SK-N-SH (cell line): ENCODE results near the gene DMD.

Source experiments
- ELF1 ChIP-seq: IDR thresholded peaks from 2 replicates; pipeline ENCODE4 v1.4.0; 2012
- EP300 ChIP-seq, 2 experiments: IDR thresholded peaks; 2 replicates each; pipeline versions ENCODE4 v1.4.0 to v1.6.1; 2012; ENCODE audit warnings: borderline replicate concordance in 1 of 2, low read depth in 1 of 2, low read length in 1 of 2
- FOXM1 ChIP-seq: IDR thresholded peaks from 2 replicates; pipeline ENCODE4 v1.4.0; 2012; ENCODE audit warnings: low read depth, mild to moderate bottlenecking
- GABPA ChIP-seq: IDR thresholded peaks from 2 replicates; pipeline ENCODE4 v1.4.0; 2012; ENCODE audit warnings: low read depth, mild to moderate bottlenecking
- IRF3 ChIP-seq: fragments of 150-350 bp; IDR thresholded peaks from 2 replicates; pipeline ENCODE4 v1.6.1; 2016; ENCODE audit warnings: mild to moderate bottlenecking, low read depth, low read length
- MXI1 ChIP-seq: IDR thresholded peaks from 2 replicates; pipeline ENCODE4 v1.6.1; 2012; ENCODE audit warnings: mild to moderate bottlenecking, low read depth, low read length, improper control_type of control experiment
- POLR2AphosphoS5 ChIP-seq: IDR thresholded peaks from 2 replicates; pipeline ENCODE4 v1.6.1; 2012; ENCODE audit warnings: low read depth, low read length
- RAD21 ChIP-seq: IDR thresholded peaks from 2 replicates; pipeline ENCODE4 v1.6.1; 2012; ENCODE audit warnings: mild to moderate bottlenecking, low read length
- REST ChIP-seq: IDR thresholded peaks from 2 replicates; pipeline ENCODE4 v1.6.1; 2012; ENCODE audit warnings: mild to moderate bottlenecking, low read depth, low read length, moderate library complexity
- RFX5 ChIP-seq: IDR thresholded peaks from 2 replicates; pipeline ENCODE4 v1.6.1; 2012; ENCODE audit warnings: mild to moderate bottlenecking, improper control_type of control experiment, low read length
- SMC3 ChIP-seq: IDR thresholded peaks from 2 replicates; pipeline ENCODE4 v1.6.1; 2012; ENCODE audit warnings: low read depth, low read length, improper control_type of control experiment
- TAF1 ChIP-seq: IDR thresholded peaks from 2 replicates; pipeline ENCODE4 v1.6.1; 2012; ENCODE audit warnings: low read depth, mild to moderate bottlenecking, low read length, moderate library complexity, borderline replicate concordance
- YY1 ChIP-seq: IDR thresholded peaks from 2 replicates; pipeline ENCODE4 v1.4.0; 2012; ENCODE audit warnings: low read depth, mild to moderate bottlenecking
- TF ChIP-seq, protein P1 (sequence below): fragments of 200-600 bp; sonication (generic); IDR thresholded peaks from 2 replicates; pipeline ENCODE4 v1.6.1; 2017; ENCODE audit warnings: antibody characterized with exemption, mild to moderate bottlenecking, moderate library complexity

DNA sequence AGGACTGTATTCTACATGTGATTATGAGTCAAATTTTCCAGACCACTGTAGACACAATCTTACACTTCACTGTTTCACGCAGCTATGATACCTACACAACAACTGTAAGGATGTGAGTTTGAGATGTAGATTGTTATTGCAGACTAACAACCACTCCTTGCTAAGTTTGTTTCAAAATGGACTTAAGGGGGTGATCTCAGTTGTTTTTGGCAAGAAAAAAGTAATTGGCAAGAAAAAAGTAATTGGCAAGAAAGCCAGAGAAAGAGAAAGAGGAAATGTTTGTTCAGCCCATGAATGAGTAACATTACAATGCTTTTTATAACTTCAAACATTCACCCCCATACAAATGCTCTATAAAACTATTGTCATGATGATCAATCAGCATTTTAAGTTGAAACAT, 466.4 kb downstream of the DMD start:
- TF ChIP-seq, protein P1, sequence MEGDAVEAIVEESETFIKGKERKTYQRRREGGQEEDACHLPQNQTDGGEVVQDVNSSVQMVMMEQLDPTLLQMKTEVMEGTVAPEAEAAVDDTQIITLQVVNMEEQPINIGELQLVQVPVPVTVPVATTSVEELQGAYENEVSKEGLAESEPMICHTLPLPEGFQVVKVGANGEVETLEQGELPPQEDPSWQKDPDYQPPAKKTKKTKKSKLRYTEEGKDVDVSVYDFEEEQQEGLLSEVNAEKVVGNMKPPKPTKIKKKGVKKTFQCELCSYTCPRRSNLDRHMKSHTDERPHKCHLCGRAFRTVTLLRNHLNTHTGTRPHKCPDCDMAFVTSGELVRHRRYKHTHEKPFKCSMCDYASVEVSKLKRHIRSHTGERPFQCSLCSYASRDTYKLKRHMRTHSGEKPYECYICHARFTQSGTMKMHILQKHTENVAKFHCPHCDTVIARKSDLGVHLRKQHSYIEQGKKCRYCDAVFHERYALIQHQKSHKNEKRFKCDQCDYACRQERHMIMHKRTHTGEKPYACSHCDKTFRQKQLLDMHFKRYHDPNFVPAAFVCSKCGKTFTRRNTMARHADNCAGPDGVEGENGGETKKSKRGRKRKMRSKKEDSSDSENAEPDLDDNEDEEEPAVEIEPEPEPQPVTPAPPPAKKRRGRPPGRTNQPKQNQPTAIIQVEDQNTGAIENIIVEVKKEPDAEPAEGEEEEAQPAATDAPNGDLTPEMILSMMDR = no peak
- TF ChIP-seq TAF1 (no peak), MXI1 (no peak), GABPA (no peak), REST (no peak), IRF3 (no peak), POLR2AphosphoS5 (no peak), ELF1 (no peak), FOXM1 (no peak), SMC3 (no peak), RAD21 (no peak), EP300 (IDR thresholded peaks at IDR 0.05; ENCODE audit: borderline replicate concordance in 1 of 2, low read depth in 1 of 2, low read length in 1 of 2) (no peak), RFX5 (no peak), YY1 (no peak)
